GM19463 (cell line): ENCODE measurements around the gene CBX4.

Experiments
- ATAC-seq: cut with Tn5 transposase; IDR thresholded peaks from one replicate; pipeline ENCODE4 v1.9.1; 2021; ENCODE audit warnings: mild to moderate bottlenecking, moderate library complexity; ENCODE audit not compliant: unreplicated experiment

CBX4 gene

GRCh38 chr17:79790805-79791734 is 48.2 kb downstream of the CBX4 start:
- no peak for ATAC-seq

- no peak for ATAC-seq
Observed at GRCh38 chr17:79789943-79790804, 49.1 kb downstream of the CBX4 start.

- ATAC-seq: no peak
Observed at GRCh38 chr17:79788989-79789942, 50.0 kb downstream of the CBX4 start.

GRCh38 chr17:79788455-79788854 is 50.8 kb downstream of the CBX4 start:
- ATAC-seq: no peak

GRCh38 chr17:79786930-79787643 is 52.2 kb downstream of the CBX4 start:
- ATAC-seq: no peak

- ATAC-seq: no peak
Observed at GRCh38 chr17:79785900-79786810, 53.1 kb downstream of the CBX4 start.

- ATAC-seq: no peak
Observed at GRCh38 chr17:79785017-79785899, 54.0 kb downstream of the CBX4 start.

GRCh38 chr17:79784353-79785016 is 54.8 kb downstream of the CBX4 start:
- ATAC-seq: no peak

GRCh38 chr17:79783891-79784290 is 55.3 kb downstream of the CBX4 start:
- ATAC-seq: no peak
